ENCODE data around the gene LRRC8E.

Gene LRRC8E

GRCh38 chr19:7932276-7932929, 44.1 kb downstream of the LRRC8E start:
- no peak for DNase-seq (ENCODE audit: low read depth)

DNA sequence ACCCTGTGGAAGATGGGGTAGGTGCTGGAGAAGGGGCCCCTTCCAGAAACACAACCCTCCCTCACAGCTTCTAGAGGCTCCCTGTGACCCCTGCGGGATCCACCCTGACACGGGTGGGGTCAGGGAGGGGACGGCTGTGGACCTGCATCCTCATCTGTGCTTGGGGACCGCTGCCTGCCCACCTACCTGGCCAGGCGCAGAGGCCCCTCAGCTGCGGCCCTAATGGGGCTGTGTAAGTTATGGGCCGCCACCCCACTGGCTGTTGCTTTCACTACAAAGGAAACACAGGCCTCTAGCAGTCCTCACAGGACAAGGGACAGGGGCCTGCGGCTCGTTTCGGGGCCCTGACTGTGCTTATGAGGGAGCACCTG, 44.6 kb downstream of the LRRC8E start:
- DNase-seq (ENCODE audit: low read depth) = no peak

GRCh38 chr19:7933411-7933810, 45.1 kb downstream of the LRRC8E start:
- no peak for DNase-seq (ENCODE audit: low read depth)

DNA sequence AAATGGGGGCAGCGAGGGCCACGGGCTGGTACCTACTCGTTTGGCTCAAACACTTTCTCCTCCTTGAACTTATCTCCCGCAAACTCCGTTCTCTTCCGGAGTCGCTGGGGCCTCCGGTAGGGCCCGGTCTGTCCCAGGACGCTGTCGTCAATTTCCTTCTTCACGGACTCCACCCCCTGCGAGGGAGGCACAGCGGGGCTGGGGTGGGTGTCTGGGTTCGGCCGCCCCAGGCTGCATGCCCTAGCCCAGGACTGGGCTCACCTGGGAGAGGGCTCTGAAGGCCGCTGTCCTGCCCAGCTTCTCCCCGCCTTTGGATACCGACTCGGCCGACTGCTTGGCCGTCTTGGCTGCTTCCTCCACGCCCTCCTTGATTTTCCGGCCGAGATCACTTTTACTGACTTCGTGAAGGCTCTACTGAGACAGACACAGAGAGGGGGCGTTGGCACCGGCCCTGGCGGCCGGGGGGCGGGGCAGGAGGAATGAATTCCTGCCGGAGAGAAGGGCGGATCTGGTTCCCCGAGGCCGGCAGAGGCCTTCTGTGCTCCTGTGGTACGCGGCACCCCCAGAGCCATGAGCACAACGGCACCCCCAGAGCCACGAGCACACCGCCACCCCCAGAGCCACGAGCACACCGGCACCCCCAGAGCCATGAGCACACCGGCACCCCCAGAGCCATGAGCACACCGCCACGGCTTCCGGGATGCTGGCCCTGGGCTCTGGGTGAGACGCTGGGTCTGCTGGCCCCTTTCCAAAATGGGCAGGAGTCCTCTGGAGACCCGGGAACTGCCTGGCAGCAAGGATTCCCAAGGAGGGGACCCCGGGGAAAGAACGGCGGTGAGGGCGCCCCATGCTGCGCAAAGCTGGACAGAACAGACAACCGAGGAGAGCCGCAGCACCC, 45.8 kb downstream of the LRRC8E start:
- DNase-seq (ENCODE audit: low read depth) = no peak

- DNase-seq (ENCODE audit: low read depth) = no peak
These were observed 46.5 kb downstream of the LRRC8E start for GRCh38 chr19:7934766-7935165.

GRCh38 chr19:7940841-7941240, 52.5 kb downstream of the LRRC8E start:
- DNase-seq (ENCODE audit: low read depth) = no peak

DNA sequence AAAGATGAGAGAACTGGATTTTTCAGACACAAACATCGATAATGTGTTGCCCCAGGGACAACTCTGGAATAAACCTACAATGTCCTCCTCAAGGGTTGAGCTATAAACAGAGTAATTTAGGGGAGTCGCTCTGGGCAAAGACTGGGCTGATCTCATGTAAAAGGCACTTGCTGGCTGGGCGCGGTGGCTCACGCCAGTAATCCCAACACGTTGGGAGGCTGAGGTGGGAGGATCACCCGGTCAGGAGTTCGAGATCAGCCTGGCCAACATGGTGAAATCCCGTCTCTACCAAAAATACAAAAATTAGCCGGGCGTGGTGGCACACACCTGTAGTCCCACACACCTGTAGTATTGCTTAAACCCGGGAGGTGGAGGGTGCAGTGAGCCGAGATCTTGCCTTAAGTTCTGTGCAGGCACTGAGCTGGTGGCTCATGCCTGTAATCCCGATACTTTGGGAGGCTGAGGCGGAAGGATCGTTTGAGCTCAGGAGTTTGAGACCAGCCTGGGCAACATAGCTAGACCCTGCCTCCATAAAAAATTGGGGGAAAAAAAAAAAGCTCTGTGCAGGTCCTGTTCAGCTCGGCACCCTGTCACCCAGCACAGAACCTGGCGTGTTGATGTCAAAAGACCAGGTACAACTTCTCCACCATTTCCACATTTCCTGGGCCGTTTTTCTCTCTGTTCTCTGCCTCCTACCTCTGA, 53.7 kb downstream of the LRRC8E start:
- DNase-seq (ENCODE audit: low read depth) = no peak

DNA sequence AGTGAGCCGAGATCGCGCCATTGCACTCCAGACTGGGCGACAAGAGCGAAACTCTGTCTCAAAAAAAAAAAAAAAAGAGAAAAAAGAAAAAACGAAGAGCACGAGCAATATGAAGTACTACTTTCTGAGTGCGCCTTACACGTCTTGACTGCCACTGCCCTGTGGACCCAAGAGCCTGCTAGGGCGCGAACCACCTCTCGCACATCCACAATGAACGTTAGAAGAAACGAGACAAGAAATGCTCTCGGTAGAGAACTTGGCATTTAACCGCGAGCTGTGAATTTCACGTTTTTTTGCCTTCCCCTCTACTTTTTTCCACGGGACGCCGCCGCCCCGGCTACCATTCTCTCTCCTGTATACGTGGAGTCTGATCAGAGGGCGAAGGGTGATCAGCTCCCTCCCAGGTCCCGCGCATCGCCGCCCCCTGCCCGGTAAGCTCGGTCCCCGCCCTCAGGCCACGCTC, 54.7 kb downstream of the LRRC8E start:
- no peak for DNase-seq (ENCODE audit: low read depth)

GRCh38 chr19:7943444-7944176, 55.3 kb downstream of the LRRC8E start, which contains the start of gene TIMM44:
Gene TIMM44 (minus strand): TSS chr19:7943666. CDS start chr19:7943651, 15 bp downstream.
- peak; percentile 100 for DNase-seq (ENCODE audit: low read depth)

DNA sequence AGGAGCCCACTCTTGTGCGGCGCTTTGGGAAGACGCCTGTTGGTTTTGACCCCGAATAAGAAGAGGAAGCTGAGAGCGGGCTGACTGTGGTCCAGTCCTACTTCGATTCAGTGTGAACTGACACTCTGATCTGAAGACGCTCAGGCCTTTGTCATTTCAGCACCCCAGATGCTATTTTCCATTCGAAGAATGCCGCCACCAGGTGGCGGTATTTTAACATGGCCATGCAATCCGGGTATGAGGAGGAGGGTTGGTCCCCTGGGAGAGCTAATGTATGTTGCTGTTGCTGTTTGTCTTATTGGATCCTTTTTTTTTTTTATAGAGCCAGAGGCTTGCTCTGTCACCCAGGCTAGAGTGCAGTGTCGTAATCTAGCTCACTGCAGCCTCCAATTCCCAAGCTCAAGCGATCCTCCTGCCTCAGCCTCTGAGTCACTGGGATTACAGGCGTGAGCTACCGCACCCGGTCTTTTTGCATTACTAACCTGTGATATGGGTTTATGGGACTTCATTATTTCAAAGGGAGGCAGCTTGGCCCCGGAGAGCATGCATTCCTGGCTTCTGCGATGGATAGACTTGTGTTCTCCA, 56.0 kb downstream of the LRRC8E start:
- DNase-seq (ENCODE audit: low read depth) = peak; percentile 86

GRCh38 chr19:7947939-7948338, 59.6 kb downstream of the LRRC8E start:
- peak; percentile 58 for DNase-seq (ENCODE audit: low read depth)
